Urinary bladder (tissue), 4 donors: ENCODE data around the gene CD86. TPM values are rescaled to one million over a fixed set of nuclear protein-coding genes. Genes with fewer than 3 reads are reported as not detected.

Experiments used
- DNase-seq: peaks from one replicate; pipeline ENCODE4 v3.0.0-alpha.2; 2015; ENCODE audit errors: extremely low spot score
- H3K27ac ChIP-seq: one replicate; pipeline ENCODE4 v1.5.1; 2013; ENCODE audit warnings: low read depth, mild to moderate bottlenecking, moderate library complexity
- H3K36me3 ChIP-seq: one replicate; pipeline ENCODE4 v1.6.1; 2013; ENCODE audit warnings: mild to moderate bottlenecking, moderate library complexity; ENCODE audit not compliant: insufficient read depth
- H3K4me1 ChIP-seq: one replicate; pipeline ENCODE4 v1.6.1; 2013; ENCODE audit warnings: mild to moderate bottlenecking, moderate library complexity; ENCODE audit not compliant: insufficient read depth
- H3K4me3 ChIP-seq: one replicate; pipeline ENCODE4 v1.5.1; 2013; ENCODE audit warnings: low read depth, low read length
- WGBS: extraction: QIAGEN DNeasy Blood & Tissue Kit; methylation state at CpG from one replicate; pipeline ENCODE4 v1.1.7; 2013; 5-methylcytosine and 5-hydroxymethylcytosine counted together
- polyA plus RNA-seq: library from polyadenylated mRNA; stranded (reverse); fragments of 200-250 nt; gene quantifications from one replicate; pipeline ENCODE4 v1.2.3, GENCODE V29; 2013
- total RNA-seq: library from RNA; depleted of rRNA; stranded (reverse); fragments of >200 nt; gene quantifications from one replicate; pipeline ENCODE4 v1.2.3, GENCODE V29; 2014
- donor health status: healthy with polysubstance abuse.
- donor health status: healthy.

Gene CD86
- total and polyA plus RNA-seq, 2 donors, result 3.4 to 6.1 TPM

GRCh38 chr3:122067588-122068240 lies 12.6 kb downstream of the CD86 start:
- no peak overlapping the region for H3K27ac ChIP-seq
- no peaks in the 10 kb centered on the region for H3K4me1 ChIP-seq
- 73% methylated on average over 2 of the region's 2 CpGs for WGBS
- H3K4me3 ChIP-seq, result no peak overlapping the region
- no peaks in the 10 kb centered on the region for H3K36me3 ChIP-seq
- DNase-seq, result no peak

- no peaks in the 10 kb centered on the region for H3K4me1 ChIP-seq
- H3K27ac ChIP-seq, result no peak overlapping the region
- no peak overlapping the region for H3K4me3 ChIP-seq
- H3K36me3 ChIP-seq, result no peaks in the 10 kb centered on the region
- WGBS, result 76% methylated on average over 6 of the region's 6 CpGs
- no peak for DNase-seq
These were observed 19.6 kb downstream of the CD86 start for GRCh38 chr3:122074621-122075265.

DNA sequence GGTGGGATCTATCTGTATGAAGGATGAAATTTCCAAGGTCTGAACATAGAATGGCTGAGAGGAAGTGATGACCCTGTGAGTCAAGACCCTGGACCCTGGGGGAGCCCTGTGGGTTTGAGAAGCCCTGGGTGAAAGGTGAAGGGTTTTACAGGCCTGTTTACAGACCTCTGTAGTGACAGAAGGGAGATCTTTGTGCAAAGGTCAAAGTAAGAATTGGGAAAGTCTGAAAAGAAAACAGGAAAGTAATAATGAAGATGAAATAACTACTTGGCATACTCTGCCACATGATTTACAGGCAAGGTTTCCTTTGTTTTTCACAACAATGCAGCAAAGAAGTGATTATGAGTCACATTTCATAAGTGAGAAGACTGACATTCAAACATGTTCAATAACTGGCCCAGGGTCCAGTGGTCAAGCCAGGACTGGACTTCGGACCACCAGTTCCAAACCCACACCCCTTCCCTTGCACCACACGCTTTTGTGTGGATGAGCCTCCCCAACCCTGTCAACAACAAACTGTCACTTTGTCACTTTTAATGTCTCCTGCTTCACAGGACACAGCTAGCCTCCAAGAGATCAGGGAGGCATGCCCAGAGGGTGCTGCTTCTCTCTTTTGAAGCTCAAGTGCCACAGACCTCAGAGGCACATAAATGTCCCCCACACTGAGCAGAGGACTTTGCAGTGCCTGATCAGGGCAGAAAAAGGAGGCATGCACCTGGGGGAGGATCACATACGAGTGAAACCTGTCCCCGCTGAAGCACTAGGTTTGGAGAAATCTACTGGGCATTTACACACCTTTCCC lies 21.5 kb downstream of the CD86 start:
- no peak overlapping the region for H3K27ac ChIP-seq
- H3K4me3 ChIP-seq, result no peak overlapping the region
- no peaks in the 10 kb centered on the region for H3K36me3 ChIP-seq
- no peaks in the 10 kb centered on the region for H3K4me1 ChIP-seq
- no peak for DNase-seq
- WGBS, result 53% methylated on average over 4 of the region's 4 CpGs

DNA sequence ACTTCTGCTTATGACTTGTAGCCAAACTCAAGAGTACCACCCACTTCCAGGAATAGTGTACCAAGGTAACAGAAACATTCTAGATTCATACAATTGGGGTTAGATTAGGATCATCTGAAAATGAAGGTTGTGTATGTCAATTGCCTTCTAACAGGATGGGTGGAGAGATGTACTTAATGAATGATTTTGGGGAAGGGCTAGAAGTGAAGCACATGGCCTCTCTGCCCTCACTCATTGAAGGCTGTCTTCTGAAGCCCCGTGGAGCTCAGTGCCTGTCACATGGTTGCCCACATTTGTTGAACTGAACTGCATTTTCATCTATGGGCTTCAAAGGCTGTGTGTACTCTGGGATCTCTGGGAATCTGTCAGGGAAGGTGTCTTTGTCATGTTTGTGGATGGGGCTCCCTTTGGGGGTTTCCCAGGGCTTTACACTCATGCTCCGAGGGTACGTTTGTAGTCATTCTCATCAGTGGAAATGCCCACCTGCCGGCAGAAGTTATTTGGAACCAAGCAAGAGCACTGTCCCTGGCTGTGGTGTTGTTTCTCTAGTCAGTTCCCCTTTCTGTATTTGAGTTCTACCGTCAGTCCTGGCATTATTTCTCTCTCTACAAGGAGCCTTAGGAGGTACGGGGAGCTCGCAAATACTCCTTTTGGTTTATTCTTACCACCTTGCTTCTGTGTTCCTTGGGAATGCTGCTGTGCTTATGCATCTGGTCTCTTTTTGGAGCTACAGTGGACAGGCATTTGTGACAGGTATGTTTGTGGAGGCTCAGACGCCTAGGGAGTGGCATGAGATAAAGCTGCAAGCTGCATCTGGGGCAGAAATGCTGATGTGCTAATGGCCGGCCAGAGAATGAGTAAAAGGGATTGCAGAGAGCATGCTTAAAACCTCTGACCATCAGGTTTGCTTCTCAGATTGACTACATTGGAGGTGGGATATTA lies 22.4 kb downstream of the CD86 start:
- DNase-seq, result no peak
- Histone ChIP-seq H3K36me3 (no peaks in the 10 kb centered on the region), H3K4me3 (no peak overlapping the region), H3K27ac (no peak overlapping the region), H3K4me1 (no peaks in the 10 kb centered on the region)
- 62% methylated on average over 9 of the region's 9 CpGs for WGBS

DNA sequence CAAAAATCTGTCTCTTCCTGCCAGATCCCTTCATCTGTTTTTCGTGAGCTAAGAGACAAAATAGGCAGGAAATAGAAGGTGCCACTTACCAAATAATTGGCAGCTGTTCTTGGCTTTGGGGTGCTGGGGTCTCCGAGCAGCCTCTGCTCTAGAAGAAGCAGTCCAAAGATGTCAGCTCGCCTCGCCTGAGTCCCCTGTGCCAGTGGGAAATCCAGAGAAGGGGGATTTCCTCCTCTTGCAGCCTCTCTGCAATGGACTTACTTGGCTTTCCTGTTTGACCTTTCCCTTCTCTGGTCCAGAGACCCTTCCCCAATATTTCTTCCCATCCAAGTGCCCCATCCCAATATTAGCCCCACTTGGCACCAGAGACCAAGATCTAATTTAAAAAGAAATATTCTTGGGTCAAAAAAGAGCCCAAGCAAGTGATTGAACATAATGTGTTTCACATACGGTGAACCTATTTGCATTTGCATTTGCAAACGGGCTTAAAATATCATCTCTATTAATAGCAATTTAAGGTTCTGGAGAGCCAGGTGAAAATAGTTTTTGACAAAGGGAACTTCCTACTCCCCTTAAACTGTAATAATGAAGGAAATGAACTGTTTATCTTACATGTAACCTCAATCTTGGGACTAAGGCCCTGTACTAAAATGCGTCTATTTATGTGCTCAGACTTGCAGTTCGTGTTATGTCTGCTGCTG lies 23.2 kb downstream of the CD86 start:
- H3K4me1 ChIP-seq, result no peaks in the 10 kb centered on the region
- no peak for DNase-seq
- 61% methylated on average over 8 of the region's 8 CpGs for WGBS
- no peak overlapping the region for H3K27ac ChIP-seq
- no peaks in the 10 kb centered on the region for H3K36me3 ChIP-seq
- H3K4me3 ChIP-seq, result no peak overlapping the region

DNA sequence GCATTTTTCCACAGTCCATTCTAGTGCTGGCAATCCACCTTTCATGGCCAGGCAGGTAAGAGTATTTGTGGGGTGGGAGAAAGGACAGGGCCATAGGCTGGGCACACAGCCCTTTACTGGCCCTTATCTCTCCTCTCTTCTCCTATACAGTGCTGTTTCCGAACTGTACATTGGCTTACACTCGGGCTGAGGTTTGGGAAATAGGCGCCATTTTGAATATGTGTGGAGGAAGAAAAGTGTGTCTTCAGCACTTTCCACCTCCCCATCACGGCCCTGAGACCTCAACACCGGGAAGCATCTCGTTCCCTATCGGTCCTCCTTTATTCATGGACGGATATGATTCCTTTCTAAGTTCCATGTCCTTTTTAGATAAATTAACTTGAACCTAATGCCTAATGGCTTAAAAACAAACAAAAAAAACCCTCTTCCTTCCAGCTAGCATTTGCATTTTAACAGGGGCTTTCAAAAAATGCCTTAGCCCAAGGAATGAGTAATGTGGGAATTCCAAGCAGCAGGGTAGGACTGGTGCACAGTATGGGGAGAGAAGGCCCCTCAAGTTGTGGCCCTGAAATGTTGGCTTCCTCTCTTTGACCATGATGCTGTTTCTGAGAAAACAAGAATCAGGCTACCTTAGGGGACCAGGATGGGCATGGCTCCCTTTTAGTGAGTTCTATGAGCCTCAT lies 24.5 kb downstream of the CD86 start:
- no peak overlapping the region for H3K27ac ChIP-seq
- WGBS, result 92% methylated on average over 8 of the region's 8 CpGs
- no peak for DNase-seq
- no peaks in the 10 kb centered on the region for H3K36me3 ChIP-seq
- H3K4me1 ChIP-seq, result no peaks in the 10 kb centered on the region
- H3K4me3 ChIP-seq, result no peak overlapping the region

DNA sequence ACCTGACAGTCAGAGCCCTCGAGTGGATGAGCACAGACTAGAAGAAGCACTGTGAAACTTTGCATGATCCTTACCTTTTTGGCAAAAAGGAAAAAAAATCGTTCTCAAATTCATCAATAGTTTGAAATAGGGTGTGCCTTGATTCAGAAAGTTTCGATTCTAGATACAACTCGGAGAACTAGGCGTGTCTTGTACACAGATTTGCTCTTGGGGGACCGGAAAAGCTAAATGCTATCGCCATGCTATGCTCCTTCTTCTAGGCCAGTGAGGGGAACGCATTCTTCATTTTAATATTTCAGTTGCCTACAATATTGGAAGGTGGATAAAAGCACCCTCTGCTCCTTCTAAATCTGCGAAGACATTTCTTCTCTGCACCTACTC lies 25.0 kb downstream of the CD86 start:
- Histone ChIP-seq H3K4me1 (no peaks in the 10 kb centered on the region), H3K36me3 (no peaks in the 10 kb centered on the region)
- 87% methylated on average over 9 of the region's 9 CpGs for WGBS

DNA sequence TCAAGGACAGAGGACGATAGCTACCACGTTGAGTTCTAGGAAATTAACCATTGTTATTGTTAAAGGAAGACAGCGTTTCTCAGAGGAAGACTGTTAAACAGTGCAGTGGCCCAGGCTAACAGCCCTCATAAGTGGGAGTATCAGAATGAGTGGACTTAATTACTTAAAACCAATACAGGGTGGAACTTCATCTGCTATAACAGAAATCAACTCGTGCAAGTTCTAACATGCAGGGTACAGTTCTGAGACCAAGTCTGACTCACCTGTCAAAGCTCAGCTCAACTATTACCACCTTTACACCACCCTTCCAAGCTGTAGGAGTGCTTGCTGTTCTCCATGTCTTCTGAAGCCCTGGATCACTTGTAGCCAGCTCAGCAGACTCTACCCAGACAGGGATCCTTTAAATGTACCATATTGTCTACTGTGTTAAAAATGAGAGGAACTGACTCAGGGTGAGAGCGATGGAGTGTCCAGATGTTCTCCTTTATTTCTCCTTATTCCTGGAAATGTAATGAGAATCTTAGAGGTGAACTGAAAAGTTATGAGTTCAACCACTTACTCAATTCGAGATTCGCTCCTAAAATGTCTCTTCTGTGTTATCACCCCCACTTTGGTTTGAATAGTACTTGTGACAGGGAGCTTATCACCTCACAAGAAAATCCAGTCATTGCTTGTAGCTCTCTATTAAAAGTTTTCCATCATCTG lies 26.5 kb downstream of the CD86 start:
- 62% methylated on average over 7 of the region's 7 CpGs for WGBS
- H3K4me3 ChIP-seq, result no peak overlapping the region
- DNase-seq, result no peak
- no peak overlapping the region for H3K27ac ChIP-seq
- H3K36me3 ChIP-seq, result no peaks in the 10 kb centered on the region
- H3K4me1 ChIP-seq, result no peaks in the 10 kb centered on the region

More for the DNA sequence above, 25.0 kb downstream of the CD86 start:
- DNase-seq, result no peak
- Histone ChIP-seq H3K4me3 (no peak overlapping the region), H3K27ac (no peak overlapping the region)

GRCh38 chr3:122082357-122082756 lies 27.2 kb downstream of the CD86 start:
- Histone ChIP-seq H3K4me3 (no peak overlapping the region), H3K4me1 (no peaks in the 10 kb centered on the region), H3K36me3 (no peaks in the 10 kb centered on the region), H3K27ac (no peak overlapping the region)
- DNase-seq, result no peak
- WGBS, result 76% methylated on average over 3 of the region's 3 CpGs

GRCh38 chr3:122084799-122085198 lies 29.6 kb downstream of the CD86 start:
- no peak for DNase-seq
- no peaks in the 10 kb centered on the region for H3K4me1 ChIP-seq
- 52% methylated on average over 2 of the region's 2 CpGs for WGBS
- no peak overlapping the region for H3K27ac ChIP-seq
- no peak overlapping the region for H3K4me3 ChIP-seq
- H3K36me3 ChIP-seq, result no peaks in the 10 kb centered on the region

- H3K27ac ChIP-seq, result no peak overlapping the region
- no peaks in the 10 kb centered on the region for H3K4me1 ChIP-seq
- no peaks in the 10 kb centered on the region for H3K36me3 ChIP-seq
- no peak overlapping the region for H3K4me3 ChIP-seq
- WGBS, result 77% methylated on average over 6 of the region's 6 CpGs
- DNase-seq, result no peak
These were observed 30.5 kb downstream of the CD86 start for GRCh38 chr3:122085673-122086072.

DNA sequence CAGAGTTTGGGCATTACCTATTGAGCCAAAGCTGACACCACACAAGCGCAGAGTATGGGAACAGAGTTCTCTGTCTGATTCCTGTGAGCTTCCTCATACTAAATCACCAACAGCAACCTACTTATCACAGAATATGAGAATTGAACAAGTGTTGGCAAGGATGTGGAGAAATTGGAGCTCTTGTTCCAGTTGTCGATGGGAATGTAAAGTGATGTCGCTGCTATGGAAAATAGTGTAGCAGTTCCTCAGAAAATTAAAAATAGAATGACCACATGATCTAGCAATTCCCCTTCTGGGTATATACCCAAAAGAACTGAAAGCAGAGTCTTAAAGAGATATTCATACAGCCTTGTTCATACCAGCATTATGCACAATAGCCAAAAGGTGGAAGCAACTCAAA lies 33.4 kb downstream of the CD86 start:
- H3K27ac ChIP-seq, result no peak overlapping the region
- H3K36me3 ChIP-seq, result no peaks in the 10 kb centered on the region
- no peaks in the 10 kb centered on the region for H3K4me1 ChIP-seq
- no peak for DNase-seq
- 74% methylated on average over 3 of the region's 3 CpGs for whole genome bisulfite sequencing
- no peak overlapping the region for H3K4me3 ChIP-seq
